Measurements from ENCODE around the gene TEX29. TPM values are rescaled to one million over a fixed set of nuclear protein-coding genes. Genes with fewer than 3 reads are reported as not detected.
A peak's percentile ranks its signal among the peaks of the same experiment; 100 is the strongest.

Gene TEX29
- total RNA-seq, 1 experiment from 2014 or later: 0.45 TPM

DNA sequence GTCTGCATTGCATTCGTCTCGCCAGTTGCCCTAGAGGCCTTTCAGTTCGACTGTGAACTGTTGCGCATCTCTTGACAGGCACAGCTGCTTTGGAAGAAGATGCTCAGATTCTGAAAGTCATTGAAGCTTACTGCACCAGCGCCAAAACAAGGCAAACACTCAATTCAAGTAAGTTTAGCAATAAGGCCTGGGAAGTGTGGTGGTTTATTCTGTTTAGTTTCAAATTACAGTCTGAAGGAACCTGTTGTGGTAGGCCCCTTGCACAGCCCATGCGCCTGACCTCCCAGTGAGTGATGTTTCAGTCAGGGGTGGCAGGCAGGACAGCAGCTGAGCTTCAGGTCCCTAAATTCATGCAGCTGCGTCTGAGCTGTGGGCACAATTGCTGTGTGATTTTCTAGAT lies 32.2 kb upstream of the TEX29 start:
- peaks cover 13% of the 10 kb centered on the region for H3K36me3 ChIP-seq (ENCODE audit: insufficient read depth, low read length, poor library complexity, severe bottlenecking)
- no peaks in the 10 kb centered on the region for H3K9me3 ChIP-seq (ENCODE audit: low read depth, low read length, poor library complexity, severe bottlenecking)
- intact Hi-C loops (cut with micrococcal nuclease; ENCODE audit: unreplicated experiment): no loop called here
- ChIA-PET CTCF (no interaction called here), POLR2A (ENCODE audit: low non-redundant PET) (no interaction called here)
- no peak for TF ChIP-seq EZH2 (IDR thresholded peaks at IDR 0.05; ENCODE audit: borderline replicate concordance, low read depth, low read length, poor library complexity, severe bottlenecking)
- TF ChIP-seq, protein P1, sequence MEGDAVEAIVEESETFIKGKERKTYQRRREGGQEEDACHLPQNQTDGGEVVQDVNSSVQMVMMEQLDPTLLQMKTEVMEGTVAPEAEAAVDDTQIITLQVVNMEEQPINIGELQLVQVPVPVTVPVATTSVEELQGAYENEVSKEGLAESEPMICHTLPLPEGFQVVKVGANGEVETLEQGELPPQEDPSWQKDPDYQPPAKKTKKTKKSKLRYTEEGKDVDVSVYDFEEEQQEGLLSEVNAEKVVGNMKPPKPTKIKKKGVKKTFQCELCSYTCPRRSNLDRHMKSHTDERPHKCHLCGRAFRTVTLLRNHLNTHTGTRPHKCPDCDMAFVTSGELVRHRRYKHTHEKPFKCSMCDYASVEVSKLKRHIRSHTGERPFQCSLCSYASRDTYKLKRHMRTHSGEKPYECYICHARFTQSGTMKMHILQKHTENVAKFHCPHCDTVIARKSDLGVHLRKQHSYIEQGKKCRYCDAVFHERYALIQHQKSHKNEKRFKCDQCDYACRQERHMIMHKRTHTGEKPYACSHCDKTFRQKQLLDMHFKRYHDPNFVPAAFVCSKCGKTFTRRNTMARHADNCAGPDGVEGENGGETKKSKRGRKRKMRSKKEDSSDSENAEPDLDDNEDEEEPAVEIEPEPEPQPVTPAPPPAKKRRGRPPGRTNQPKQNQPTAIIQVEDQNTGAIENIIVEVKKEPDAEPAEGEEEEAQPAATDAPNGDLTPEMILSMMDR (conservative IDR thresholded peaks at IDR 0.05; ENCODE audit: low read depth, low read length): no peak
- H3K4me1 ChIP-seq (ENCODE audit: insufficient read depth, low read length, poor library complexity, severe bottlenecking): no peaks in the 10 kb centered on the region
- H3K27ac ChIP-seq (ENCODE audit: low read depth, low read length, poor library complexity, severe bottlenecking): no peak overlapping the region
- DNase-seq (ENCODE audit: low spot score): no peak
- H3K27me3 ChIP-seq (replicated peaks; ENCODE audit: insufficient read depth, low read depth, low read length, poor library complexity): no peaks in the 10 kb centered on the region
- H3K4me3 ChIP-seq (ENCODE audit: low read depth, low read length, poor library complexity, severe bottlenecking): no peak overlapping the region
- BruUV-seq (replicated peaks): no TSS peak

DNA sequence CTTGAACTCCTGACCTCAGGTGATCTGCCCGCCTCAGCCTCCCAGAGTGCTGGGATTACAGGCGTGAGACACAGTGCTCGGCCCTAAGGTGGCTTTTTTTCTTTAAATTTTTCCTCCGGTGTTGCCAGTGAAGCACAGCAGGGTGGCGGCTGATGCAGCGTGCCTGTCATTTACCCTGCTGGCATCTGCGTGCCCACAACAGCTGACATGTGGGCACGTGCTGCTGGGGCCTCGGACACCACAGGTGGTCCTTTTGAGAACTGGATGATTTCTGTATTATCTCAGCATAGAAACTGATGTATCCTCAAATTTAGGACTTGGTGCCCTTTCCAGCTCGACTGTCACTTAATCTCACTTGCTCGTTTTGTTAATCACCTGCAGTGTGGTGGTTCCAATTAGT lies 31.2 kb upstream of the TEX29 start:
- Histone ChIP-seq H3K4me1 (ENCODE audit: insufficient read depth, low read length, poor library complexity, severe bottlenecking) (no peaks in the 10 kb centered on the region), H3K9me3 (ENCODE audit: low read depth, low read length, poor library complexity, severe bottlenecking) (no peaks in the 10 kb centered on the region), H3K27ac (ENCODE audit: low read depth, low read length, poor library complexity, severe bottlenecking) (no peak overlapping the region), H3K4me3 (ENCODE audit: low read depth, low read length, poor library complexity, severe bottlenecking) (no peak overlapping the region), H3K27me3 (replicated peaks; ENCODE audit: insufficient read depth, low read depth, low read length, poor library complexity) (no peaks in the 10 kb centered on the region), H3K36me3 (ENCODE audit: insufficient read depth, low read length, poor library complexity, severe bottlenecking) (peaks cover 13% of the 10 kb centered on the region)
- DNase-seq (ENCODE audit: low spot score): peak; percentile 4
- CTCF ChIA-PET: no interaction called here
- intact Hi-C loops (cut with micrococcal nuclease; ENCODE audit: unreplicated experiment): no loop called here
- POLR2A ChIA-PET (ENCODE audit: low non-redundant PET): no interaction called here
- TF ChIP-seq EZH2 (IDR thresholded peaks at IDR 0.05; ENCODE audit: borderline replicate concordance, low read depth, low read length, poor library complexity, severe bottlenecking): no peak
- TF ChIP-seq, protein P1 (conservative IDR thresholded peaks at IDR 0.05; ENCODE audit: low read depth, low read length): no peak
- BruUV-seq (replicated peaks): no TSS peak

DNA sequence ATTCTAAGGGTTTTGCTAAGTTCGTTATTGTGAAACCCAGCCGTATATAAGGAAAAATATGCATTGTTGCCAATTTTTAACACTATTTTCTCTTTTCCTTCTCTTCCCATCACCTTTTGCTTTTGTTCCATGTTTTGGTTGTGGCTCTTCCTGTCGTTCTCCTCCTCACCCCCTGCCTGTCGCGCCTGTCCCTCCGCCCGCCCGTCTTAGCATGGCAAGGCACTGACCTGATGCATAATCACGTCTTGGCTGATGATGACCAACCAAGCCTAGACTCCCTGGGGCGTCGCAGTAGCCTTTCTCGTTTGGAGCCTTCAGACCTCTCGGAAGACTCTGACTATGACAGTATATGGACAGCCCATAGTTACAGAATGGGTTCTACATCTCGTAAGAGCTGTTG lies 28.5 kb upstream of the TEX29 start:
- no peak for TF ChIP-seq EZH2 (IDR thresholded peaks at IDR 0.05; ENCODE audit: borderline replicate concordance, low read depth, low read length, poor library complexity, severe bottlenecking)
- TF ChIP-seq, protein P1 (conservative IDR thresholded peaks at IDR 0.05; ENCODE audit: low read depth, low read length): no peak
- peaks cover 9% of the 10 kb centered on the region for H3K36me3 ChIP-seq (ENCODE audit: insufficient read depth, low read length, poor library complexity, severe bottlenecking)
- no TSS peak for BruUV-seq (replicated peaks)

More for the DNA sequence above, 28.5 kb upstream of the TEX29 start:
- no peak for DNase-seq (ENCODE audit: low spot score)
- H3K27me3 ChIP-seq (replicated peaks; ENCODE audit: insufficient read depth, low read depth, low read length, poor library complexity): no peaks in the 10 kb centered on the region
- CTCF ChIA-PET: no interaction called here
- H3K9me3 ChIP-seq (ENCODE audit: low read depth, low read length, poor library complexity, severe bottlenecking): no peaks in the 10 kb centered on the region
- no peaks in the 10 kb centered on the region for H3K4me1 ChIP-seq (ENCODE audit: insufficient read depth, low read length, poor library complexity, severe bottlenecking)
- intact Hi-C loops (cut with micrococcal nuclease; ENCODE audit: unreplicated experiment): no loop called here
- POLR2A ChIA-PET (ENCODE audit: low non-redundant PET): no interaction called here
- no peak overlapping the region for H3K4me3 ChIP-seq (ENCODE audit: low read depth, low read length, poor library complexity, severe bottlenecking)
- no peak overlapping the region for H3K27ac ChIP-seq (ENCODE audit: low read depth, low read length, poor library complexity, severe bottlenecking)
